ENCODE data around the gene IPPK.

The IPPK gene

DNA sequence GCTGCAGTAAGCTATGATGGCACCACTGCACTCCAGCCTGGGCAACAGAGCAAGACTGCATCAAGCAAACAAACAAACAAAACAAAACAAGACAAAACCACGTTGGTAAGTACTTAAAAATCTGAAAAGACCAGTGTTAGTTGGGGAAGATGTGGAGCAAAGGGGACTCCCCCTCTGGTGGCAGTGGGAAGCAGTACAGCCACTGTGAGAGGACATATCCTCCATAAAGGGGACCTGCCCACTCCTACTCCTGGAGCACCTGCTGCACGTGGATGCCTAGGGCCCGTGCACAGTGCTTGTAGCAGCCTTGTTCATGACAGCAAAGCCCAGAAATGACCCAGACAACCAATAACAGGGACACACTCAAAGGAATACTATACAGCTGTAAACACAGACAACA is 17.0 kb upstream of the IPPK start:
- no peak for FAIRE-seq

DNA sequence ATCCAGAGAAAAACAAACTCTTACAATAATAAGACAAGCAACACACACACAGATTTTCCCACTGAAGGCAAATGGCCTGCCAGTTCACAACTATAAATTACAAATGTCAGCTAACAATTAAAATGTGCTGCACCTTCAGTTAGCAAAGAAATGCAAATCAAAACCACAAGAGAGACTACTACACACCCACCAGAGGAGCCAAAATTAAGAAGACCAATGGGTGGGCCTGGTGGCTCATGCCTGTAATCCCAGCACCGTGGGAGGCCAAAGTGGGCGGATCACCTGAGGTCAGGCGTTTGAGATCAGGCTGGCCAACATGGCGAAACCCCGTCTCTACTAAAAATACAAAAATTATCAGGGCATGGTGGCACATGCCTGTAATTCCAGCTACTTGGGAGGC is 15.1 kb upstream of the IPPK start:
- no peak for FAIRE-seq

DNA sequence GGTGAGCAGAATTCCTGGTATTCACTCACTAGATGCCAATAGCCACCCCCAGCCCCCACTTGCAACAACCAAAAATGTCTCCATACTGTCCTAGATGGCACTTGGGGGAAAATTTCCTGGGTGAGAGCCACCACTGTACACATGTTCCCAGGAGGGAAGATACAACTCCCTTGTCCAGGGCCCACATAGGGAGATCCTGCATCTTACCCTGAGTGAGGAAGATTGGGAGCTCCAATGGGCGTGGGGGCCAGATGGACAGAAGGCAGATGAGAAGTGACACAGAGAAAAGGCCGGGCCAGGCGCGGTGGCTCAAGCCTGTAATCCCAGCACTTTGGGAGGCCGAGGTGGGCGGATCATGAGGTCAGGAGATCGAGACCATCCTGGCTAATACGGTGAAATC is 12.3 kb upstream of the IPPK start:
- no peak for FAIRE-seq

DNA sequence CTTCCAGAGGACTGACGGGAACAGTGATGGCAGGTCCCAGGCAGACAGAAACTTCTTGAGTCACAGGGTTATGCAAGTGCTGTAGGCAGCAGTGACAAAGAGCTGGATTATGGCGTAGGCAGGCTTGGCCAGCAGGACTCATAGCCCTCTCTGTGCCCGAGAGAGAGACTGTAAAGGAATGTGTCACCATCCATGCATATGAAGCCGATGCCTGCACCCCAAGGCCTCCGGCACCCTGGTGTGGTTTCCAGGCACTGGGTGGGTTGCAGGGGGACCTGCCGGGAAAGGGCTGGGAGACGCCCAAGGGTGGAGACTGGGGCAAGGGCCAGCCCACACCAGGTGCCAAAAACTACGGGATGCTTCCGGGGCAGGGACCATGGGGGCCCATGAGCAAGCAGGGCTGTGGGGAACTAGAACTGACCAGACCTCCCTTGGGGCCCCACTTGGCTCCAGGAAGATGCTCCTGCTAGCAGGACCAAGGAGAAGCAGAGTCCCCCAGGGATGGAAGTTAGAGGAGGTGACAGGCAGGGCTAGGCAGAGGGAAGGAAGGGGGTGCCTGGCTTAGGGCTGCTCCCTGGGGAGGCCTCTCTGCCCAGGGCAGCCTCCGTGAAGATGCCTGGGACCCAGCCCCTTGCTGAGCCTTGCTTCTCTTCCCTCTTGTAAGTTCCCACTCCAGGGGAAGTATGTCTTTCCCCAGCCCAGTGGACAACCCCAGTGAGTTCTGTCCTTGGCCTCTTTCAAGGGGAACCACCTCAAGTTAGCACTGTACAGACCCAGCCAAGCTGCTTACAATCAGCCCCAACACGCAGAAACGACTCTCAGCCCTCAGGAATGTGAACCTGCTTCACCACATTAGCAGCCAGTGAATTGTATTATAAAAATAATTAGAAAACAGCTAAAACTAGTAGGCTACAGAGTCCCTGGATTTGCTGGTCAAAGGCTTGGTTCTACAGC is 10.5 kb upstream of the IPPK start:
- no peak for FAIRE-seq

DNA sequence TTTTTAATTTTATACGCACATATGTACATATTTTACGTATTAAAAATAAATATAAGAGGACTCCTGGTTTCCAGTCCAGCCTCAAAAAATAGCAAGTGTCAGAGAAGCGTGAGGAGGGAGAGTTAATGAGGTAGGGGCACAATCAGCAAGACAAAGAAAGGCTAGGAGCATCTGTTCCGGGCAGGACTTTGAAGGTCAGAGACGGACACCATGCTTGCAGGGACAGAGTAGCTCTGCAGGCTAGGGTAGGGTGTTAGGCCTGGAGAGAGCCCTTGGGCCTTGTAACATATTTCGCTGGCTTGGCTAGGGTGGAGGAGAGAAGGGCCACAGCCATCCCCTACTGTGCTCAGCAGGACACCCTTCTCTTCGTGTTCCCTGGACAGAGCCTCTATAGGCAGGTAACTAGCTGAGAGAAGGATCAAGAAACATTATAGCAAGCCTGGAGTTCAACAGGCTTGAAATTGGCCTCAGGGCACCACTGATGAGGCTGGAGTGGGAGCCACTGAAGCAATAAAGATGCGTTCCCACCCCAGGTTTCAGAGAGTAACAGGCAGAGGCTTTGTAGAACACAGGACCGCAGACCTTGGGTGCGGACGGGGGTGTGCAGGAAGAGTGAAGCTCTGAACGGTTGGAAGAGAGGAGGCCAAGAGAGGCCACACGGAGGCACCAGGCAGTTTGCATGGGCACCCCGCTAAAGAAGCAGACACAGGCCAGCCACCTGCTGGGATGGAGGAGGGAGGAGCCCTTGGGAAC is 9.7 kb upstream of the IPPK start:
- no peak for FAIRE-seq

DNA sequence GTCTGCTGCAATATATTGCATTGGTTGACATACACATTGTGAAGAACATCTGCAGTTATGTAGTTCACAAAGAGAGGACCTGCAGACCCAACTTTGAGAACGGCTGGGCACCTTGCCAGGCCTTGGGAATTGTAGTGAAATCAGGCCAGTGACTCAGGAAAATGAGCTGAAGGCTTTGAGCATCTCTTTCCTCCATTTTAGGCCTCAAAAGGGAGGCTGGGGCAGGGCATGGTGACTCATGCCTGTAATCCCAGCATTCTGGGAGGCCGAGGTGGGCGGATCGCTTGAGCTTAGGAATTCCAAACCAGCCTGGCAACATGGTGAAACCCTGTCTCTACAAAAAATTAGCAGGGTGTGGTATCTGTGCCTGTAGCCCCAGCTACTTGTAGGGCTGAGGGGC is 1.4 kb upstream of the IPPK start:
- FAIRE-seq = no peak

DNA sequence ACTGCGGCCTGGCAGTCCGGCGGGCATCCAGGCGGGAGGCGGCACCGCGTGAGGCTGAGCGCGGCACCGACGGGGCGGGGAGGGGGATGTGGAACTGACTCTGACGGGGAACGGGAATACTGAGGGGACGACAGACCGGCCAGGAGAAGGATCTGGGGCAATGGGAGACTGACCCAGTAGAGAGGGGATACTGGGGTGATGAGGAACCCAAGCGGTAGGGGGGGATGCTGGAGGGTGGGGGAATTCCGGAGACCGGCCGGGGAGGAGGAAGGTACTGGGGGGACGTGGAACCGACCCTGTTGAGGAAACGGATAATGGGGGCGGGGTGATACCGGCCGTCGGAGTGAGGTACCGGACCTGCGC is 423 bp downstream of the IPPK start:
- FAIRE-seq = no peak

DNA sequence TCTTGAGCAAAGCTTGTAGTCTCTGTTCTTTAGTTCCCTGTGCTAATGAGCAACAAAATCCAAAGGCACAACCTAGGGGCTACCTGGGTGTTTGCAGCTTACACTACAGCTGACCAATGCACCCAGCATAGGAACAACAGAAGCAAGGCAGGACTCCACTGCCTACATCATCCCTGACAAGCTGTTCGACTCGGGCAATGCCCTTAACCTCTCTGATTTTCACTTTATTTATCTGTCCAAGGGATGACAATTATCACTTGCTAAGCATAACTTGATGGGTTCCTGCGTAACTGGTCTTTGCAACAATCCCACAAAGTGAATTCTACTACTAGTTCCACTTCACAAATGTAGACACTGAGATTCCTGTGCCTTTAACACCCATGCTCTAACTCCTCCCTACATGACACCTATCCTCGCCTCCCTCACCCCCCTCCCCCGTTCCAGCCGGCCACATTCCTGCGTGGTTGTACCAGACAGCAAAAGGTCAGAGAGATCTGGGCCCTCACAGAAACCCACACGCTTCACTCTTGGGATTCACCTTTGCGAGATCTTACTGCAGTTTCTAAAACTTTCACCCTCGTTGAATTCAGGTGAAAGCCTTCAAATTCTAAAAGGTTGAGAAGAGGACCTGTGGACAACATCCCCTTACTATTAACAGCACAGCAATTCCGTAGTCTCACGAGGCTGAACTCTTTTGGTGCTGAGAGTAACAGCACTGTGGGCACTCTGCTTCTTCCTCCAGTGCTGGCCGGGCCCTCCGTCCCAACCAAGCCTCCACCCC is 995 bp downstream of the IPPK start:
- no peak for FAIRE-seq

DNA sequence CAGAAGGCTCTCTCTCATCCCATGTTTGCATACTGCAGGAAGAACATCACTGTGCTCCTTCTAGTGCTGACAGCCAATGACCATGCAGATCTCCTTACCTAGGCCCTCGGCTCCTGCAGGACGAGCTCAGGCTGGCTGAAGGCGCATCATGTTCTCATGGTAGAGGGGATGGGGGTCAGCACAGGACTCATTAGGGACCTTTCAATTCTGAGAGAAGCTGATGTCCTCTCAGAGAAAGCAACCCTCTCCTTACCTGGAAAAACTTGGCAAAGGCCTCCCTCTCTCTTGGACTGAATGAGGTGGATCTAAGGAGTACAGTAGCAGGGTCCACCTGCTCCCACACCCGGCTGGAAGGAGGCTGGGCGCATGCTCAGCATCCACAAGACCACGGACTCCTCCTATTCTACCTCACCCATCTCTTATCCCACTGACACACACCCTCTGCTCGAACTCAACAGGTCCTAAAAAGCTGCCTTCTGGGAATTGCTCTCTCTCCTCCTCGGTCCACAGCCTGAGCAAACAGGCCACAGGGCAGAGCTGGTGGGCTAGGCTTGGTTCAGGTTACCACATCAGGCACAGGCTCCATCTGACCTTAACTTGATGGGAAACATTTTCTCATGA is 2.9 kb downstream of the IPPK start:
- FAIRE-seq = no peak

DNA sequence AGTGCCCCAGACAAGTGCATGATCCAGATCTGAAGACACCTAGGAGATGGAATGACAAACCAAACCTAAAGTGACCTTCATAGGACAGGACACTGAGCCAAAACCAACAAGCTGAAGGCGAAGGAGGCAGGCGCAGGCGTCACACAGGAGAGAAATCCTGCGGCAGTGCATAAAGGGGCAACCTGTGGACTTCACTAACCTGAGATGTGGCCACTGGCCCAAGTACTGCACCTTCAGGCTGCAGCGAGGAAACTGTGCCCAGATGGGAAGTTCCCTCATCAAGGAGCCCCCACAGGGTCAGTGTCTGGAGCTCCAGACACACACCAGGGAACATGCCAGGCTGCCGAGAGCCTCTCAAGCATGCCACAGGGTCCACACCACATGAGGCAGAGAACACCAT is 3.7 kb downstream of the IPPK start:
- no peak for FAIRE-seq

DNA sequence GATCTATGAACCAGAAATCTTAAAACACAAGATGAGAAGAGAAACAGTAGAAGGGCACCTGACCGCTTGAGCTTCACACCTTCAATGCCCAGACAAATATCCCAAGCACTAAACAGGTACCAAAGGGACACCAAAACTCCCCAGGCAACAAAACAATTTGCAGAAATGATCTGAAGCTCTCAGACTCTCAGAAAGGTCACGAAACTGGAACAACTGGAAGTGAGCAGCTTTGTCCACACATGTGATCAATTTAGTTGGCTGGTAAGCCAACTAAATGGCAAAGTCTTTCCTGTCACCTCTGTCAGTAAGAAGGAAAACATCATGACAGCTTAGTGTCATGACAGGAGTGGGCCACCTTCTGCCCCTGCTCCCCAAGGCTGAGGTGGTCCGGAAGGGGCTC is 4.1 kb downstream of the IPPK start:
- FAIRE-seq = no peak

DNA sequence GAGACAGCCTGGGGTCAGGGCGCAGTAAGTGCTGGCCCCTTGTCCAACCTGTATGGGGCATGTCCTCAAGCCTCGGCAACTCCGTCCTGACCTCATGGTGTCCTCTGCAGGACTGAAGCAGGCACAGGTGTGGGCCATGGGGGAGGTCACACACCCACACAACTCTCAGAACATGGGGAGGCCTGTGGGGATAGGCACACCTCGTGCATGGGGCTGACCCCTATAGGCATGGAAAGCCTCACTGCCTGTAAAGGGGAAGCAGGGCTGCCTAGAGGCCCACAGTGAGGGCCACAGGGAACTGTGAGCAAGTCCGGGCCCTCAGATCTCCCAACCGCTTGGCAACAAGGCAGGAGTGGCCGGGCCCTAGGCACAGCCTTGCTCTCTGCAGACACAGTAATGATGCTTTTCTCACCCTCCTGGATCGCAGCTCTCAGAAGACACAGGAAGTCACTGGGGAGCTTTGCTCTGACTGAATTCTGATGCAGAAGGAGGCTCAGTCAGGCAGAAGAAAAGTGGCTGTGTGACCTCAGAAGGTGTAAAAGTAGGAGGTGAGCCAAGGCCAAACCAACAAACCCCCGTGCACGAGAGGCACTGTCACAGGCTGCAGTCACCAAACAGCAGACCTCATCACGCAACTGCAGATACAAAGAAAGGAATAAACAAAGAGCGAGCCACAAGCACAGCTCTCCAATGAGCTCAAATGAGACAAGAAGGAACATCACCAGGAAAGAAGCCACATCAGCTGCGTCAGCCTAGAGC is 5.4 kb downstream of the IPPK start:
- FAIRE-seq = no peak

DNA sequence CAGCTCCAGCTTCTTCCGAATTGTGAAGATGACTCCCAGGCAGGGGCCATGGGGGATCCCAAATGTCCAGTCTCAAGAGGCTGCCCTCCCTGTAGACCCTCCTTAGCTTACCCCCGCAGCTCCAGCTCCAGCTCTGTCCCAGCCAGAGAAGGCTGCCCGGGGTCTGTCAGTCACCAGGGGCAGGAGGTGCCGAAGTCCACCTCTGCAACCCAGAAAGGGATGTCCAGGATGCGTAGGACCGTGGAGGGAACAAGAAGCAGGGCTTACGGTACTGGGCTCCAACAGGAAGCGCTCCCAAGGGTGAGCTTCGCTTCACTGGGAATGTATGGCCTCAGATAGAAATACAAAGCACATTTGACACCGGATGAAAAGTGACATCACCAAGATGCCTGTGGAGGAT is 6.0 kb downstream of the IPPK start:
- no peak for FAIRE-seq

DNA sequence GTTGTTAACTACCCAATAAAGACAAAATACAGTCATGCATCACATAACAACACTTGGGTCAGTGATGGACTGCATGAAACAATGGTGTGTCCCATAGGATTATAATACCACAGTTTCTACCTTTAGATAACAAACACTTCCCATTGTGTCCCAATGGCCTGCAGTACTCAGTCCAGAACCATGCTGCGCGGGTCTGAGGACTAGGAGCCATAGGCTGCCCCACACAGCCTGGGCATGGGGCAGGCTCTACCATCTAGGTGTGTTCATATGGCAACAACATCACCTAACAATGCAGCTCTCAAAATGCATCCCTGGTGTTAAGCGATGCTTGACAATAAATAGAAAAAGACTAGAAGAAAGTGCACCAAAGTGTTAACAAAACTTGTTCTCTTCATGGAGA is 6.8 kb downstream of the IPPK start:
- FAIRE-seq = no peak

DNA sequence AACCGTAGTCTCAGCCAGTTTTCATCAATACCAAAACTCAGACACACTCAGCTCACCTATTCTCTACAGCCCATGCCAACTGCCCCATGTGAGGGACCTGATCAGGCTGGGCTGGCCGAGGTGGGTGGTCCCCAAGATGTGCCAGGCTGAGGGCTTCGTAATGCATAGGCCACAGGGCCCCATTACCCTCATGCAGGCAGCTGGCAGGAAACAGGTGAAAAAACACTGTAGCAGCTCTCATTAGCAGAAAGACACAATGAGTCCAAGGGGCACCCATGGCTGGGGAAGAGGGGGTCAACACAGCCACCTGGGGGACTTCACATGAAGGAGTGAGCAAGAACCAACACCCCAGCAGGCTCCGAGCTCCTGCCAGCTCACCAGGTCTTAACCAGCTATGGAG is 8.2 kb downstream of the IPPK start:
- no peak for FAIRE-seq

DNA sequence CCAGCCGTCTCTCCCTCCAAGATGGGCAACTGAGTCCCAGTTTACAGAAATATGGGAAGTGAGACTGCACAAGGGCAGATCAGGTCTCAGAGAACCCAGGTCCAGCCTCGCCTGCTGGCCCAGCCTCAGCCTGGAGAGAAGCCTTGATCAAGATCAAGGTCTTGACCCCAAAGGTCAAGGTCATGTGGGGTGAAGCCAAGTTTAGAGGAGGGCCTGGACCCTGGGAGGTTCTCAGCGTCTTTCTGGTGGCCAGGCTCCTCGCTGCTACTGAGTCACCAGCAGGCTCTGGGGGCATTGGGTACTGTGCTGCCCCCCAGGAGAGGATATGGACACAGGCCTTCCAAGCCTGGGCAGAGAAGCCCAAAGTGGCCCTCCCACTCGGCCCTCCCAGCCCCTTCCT is 8.8 kb downstream of the IPPK start:
- no peak for FAIRE-seq

DNA sequence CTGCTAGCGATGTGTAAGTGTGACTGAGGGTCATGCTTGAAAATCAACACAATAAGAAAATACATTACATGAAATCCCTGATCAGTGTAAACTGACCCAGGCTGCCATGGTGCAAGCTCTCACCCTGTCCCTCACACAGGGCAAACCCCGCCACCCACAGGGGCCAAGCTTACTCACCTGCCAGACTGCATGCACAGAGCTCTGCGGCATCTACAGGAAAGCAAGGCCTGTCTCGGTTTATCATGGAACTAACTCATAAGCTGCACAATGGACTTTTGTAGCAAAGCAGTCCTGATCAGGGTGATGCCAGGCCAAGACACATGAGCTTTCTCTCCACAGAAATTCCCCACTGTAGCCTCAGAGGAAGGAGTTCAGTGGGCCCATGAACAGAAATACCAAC is 9.7 kb downstream of the IPPK start:
- no peak for FAIRE-seq

DNA sequence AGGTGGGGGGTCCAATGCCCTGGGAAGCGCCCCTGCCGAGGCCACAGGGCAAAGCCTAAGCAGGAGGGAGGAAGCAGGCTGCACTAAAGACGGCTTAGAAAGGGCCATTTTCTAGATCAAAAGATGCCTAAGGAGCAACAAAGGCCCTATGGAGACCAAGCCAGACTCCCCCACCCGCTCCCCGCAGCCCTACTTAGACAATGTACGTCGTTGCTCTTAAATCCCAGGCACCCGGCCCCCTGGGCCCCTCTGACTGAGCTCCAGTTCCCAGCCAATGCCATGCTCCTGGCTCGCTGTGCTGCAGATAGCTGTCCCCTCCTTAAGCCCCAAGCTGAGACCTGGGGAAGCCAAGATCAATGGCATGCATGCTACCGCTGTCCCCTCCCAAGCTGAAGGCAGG is 10.3 kb downstream of the IPPK start:
- FAIRE-seq = no peak

DNA sequence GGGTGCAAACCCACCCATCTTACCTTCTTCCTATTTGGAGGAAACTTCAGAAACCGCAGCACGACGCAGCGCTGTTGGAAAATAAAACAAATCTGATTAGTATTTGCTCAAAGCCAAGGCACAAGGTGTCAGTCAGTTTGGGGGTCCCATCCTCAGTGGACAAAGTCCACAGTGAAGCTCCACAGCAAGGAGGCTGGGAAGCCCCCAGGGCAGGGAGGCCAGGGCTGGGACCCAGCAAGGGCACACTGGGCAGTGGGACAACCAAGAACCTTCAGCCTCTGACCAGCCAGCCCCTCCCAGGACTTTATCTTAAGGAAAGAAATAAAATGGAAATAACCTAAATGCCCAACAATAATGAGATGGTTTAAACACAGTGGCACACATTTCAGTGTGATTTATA is 11.3 kb downstream of the IPPK start:
- FAIRE-seq = no peak

DNA sequence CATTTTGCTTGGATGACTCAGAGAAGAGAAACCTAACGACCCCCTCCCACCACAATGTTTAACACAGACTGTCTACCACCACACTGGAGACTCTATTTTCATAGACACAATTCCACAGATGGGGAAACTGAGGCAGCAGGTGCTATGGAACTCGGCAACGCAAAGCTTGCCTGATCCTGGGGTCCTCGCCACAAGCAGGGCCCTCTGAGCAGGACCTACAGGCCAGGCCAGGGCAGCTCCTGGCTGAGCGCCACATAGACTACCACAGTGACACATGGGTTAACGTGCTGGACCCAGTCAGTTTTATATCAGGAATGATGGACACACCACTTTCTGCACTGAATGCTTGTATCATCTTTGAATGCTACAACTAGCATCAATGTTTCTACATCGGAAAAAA is 11.8 kb downstream of the IPPK start:
- FAIRE-seq = no peak

DNA sequence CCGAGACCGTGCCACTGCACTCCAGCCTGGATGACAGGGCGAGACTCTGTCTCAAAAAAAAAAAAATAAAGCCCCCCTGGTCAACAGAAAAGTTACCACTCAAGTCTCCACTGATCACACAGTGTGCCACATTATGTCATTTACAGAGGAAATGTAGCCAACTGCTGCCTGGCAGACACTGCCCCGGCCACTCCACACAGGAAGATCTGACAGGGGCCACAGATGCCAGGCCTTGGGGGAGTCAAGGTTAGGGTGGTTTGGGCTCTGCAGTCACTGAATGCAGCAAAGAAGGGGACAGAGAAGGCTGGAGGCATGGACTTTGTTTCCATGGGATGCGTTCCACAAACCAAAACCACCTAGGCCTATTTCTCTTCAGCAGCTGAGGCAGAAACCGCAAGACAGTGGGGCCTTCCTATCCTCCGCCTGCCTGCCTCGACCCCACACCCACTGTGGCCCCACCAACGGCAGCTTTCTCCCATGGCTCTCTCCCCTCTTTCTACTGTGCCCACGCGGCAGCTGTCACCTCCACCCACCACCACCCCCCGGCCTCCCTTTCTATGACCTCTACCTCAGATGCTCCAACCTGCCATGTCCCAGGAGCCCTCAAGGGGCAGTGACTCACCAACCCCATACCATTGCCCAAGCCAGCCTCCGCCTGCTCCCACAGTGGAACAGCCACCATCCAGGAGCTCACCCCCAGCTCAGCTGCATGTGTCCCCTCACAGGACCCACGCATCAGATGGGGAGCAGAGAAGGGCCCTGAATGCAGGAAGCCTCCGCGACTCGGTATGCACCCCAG is 12.4 kb downstream of the IPPK start:
- FAIRE-seq = no peak
